HepG2 (cell line): ENCODE data around the gene SLC27A1. TPM values are rescaled to one million over a fixed set of nuclear protein-coding genes. Genes with fewer than 3 reads are reported as not detected.

Source experiments
- ATAC-seq: fragments of 200-7000 bp; cut with Tn5 transposase; 3 replicates; pipeline ENCODE4 v1.9.1; 2020; ENCODE audit warnings: mild to moderate bottlenecking, moderate library complexity
- BruUV-seq: library from RNA; stranded (reverse); fragments of 400-500 nt; replicated peaks from 2 replicates; lab custom pipeline; 2021; lab: Mats Ljungman, UMichigan
- CTCF ChIA-PET: fragments of 300-600 bp; formaldehyde crosslinking; extraction: SDS; loops from one replicate; lab custom pipeline; 2021; ENCODE audit warnings: low total read pairs, inconsistent platforms, low intra/inter-chr PET ratio; lab: Yijun Ruan, JAX
- POLR2A ChIA-PET: fragments of 350-600 bp; sonication (Branson Sonifier 250); formaldehyde crosslinking; loops from one replicate; lab custom pipeline; 2020; ENCODE audit warnings: antibody characterized with exemption, inconsistent platforms; lab: Yijun Ruan, JAX
- DNase-seq: peaks from one replicate; pipeline ENCODE4 v3.0.0-alpha.2; 2015; ENCODE audit warnings: low spot score
- FAIRE-seq: peaks from 3 replicates; lab custom pipeline; 2011; peaks lifted over from hg19 to GRCh38; lab: Jason Lieb, UNC
- H2AFZ ChIP-seq: one replicate; pipeline ENCODE4 v1.6.1; 2011; ENCODE audit warnings: low read length, inconsistent platforms
- H3K27ac ChIP-seq: fragments of 300-600 bp; 3 replicates; pipeline ENCODE4 v1.8.0; 2011; ENCODE audit warnings: mixed run types, mild to moderate bottlenecking, mixed read lengths, low read length, inconsistent platforms; ENCODE audit not compliant: insufficient read depth; ENCODE audit errors: extremely low read length
- H3K27me3 ChIP-seq, 2 experiments: fragments of 200-600 bp in 1 of 2; 2 replicates in 1 of 2; 3 replicates in 1 of 2; pipeline versions ENCODE4 v1.6.0 to v1.8.0; 2011; ENCODE audit warnings: low read length in 2 of 2, mild to moderate bottlenecking in 2 of 2, moderate library complexity in 2 of 2, inconsistent platforms in 1 of 2; ENCODE audit not compliant: insufficient read depth in 2 of 2, control insufficient read depth in 1 of 2
- H3K36me3 ChIP-seq, 2 experiments: fragments of 200-600 bp in 1 of 2; replicated peaks in 1 of 2; 2 replicates in 1 of 2; 3 replicates in 1 of 2; pipeline versions ENCODE4 v1.5.1 to v1.8.0; 2011; ENCODE audit warnings: low read length in 2 of 2, inconsistent platforms in 1 of 2; ENCODE audit not compliant: insufficient read depth in 2 of 2, control insufficient read depth in 1 of 2
- H3K4me1 ChIP-seq: 2 replicates; pipeline ENCODE4 v1.5.1; 2012; ENCODE audit warnings: low read length, inconsistent platforms; ENCODE audit not compliant: insufficient read depth
- H3K4me2 ChIP-seq: 2 replicates; pipeline ENCODE4 v1.6.0; 2011; ENCODE audit warnings: low read depth, low read length, inconsistent platforms
- H3K4me3 ChIP-seq, 3 experiments: fragments of 200-600 bp in 1 of 3; sonication (generic), shearing (Covaris generic) in 1 of 3; replicated peaks in 1 of 3; 2 replicates each; pipeline ENCODE4 v1.5.1; 2011 to 2016; ENCODE audit warnings: low read length in 3 of 3, inconsistent platforms in 2 of 3, low read depth in 2 of 3, mild to moderate bottlenecking in 2 of 3, control low read depth in 1 of 3, mixed read lengths in 1 of 3; ENCODE audit not compliant: insufficient read depth in 1 of 3
- H3K79me2 ChIP-seq: one replicate; pipeline ENCODE4 v1.6.1; 2011; ENCODE audit warnings: low read length, inconsistent platforms; ENCODE audit not compliant: insufficient read depth
- H3K9ac ChIP-seq: 2 replicates; pipeline ENCODE4 v1.6.0; 2011; ENCODE audit warnings: mild to moderate bottlenecking, low read depth, low read length, inconsistent platforms; ENCODE audit not compliant: insufficient read depth
- H3K9me3 ChIP-seq: 2 replicates; pipeline ENCODE4 v1.5.1; 2012; ENCODE audit warnings: mild to moderate bottlenecking, low read length
- H4K20me1 ChIP-seq: 2 replicates; pipeline ENCODE4 v1.6.0; 2011; ENCODE audit warnings: inconsistent platforms, mild to moderate bottlenecking, low read length, moderate library complexity; ENCODE audit not compliant: insufficient read depth
- CHD4 ChIP-seq: fragments of 200-600 bp; sonication (generic); IDR thresholded peaks from 2 replicates; pipeline ENCODE4 v1.7.0; 2017; ENCODE audit warnings: mild to moderate bottlenecking, low read length, borderline replicate concordance
- ETV6 ChIP-seq: sonication (generic); formaldehyde crosslinking; conservative IDR thresholded peaks from 2 replicates; pipeline ENCODE4 v1.4.0; 2020; ENCODE audit warnings: missing genetic modification reagents
- FOXK1 ChIP-seq: sonication (generic); formaldehyde crosslinking; IDR thresholded peaks from 2 replicates; pipeline ENCODE4 v1.4.0; 2020; ENCODE audit warnings: low read depth, missing genetic modification reagents, borderline replicate concordance
- IKZF1 ChIP-seq: fragments of 450-650 bp; IDR thresholded peaks from 2 replicates; pipeline ENCODE4 v1.7.1; 2016
- ZFY ChIP-seq: sonication (generic); formaldehyde crosslinking; IDR thresholded peaks from 2 replicates; pipeline ENCODE4 v1.4.0; 2020; ENCODE audit warnings: missing genetic modification reagents
- ZNF660 ChIP-seq: sonication (generic); formaldehyde crosslinking; IDR thresholded peaks from 2 replicates; pipeline ENCODE4 v1.5.1; 2020; ENCODE audit warnings: mild to moderate bottlenecking, low read depth, missing genetic modification reagents, borderline replicate concordance
- WGBS: methylation state at CpG from one replicate; pipeline ENCODE4 v1.1.6; 2017; ENCODE audit warnings: low lambda C conversion rate; 5-methylcytosine and 5-hydroxymethylcytosine counted together
- in situ Hi-C: cut with HindIII; loops from 2 replicates; pipeline ENCODE4 v1.10.0; 2017; ENCODE audit warnings: low pct_unique_long_range_greater_than_20kb; ENCODE audit not compliant: extremely low pct_ligation_motif_present
- intact Hi-C: fragments of 100-400 bp; cut with micrococcal nuclease; formaldehyde crosslinking; loops from one replicate; pipeline ENCODE4 v1.10.0; 2022; ENCODE audit not compliant: unreplicated experiment
- polyA plus RNA-seq, 8 experiments: library from polyadenylated mRNA; depleted of rRNA in 3 of 8; stranded (reverse) in 7 of 8; unstranded in 1 of 8; fragments of >200 nt; fragmentation: Illumina TruSeq in 4 of 8; extraction: Trizol in 4 of 8; gene quantifications; 2 replicates each; pipeline versions ENCODE4 v1.2.1 to v1.2.3, GENCODE V29; 2011 to 2016; ENCODE audit warnings: low read depth in 4 of 8, missing spikeins in 1 of 8, mixed read lengths in 1 of 8; ENCODE audit not compliant: insufficient read depth in 1 of 8
- total RNA-seq, 5 experiments: library from RNA; depleted of rRNA; stranded (reverse); fragments of >200 nt; fragmentation: Illumina TruSeq; extraction: Trizol; gene quantifications; 2 replicates each; pipeline ENCODE4 v1.2.3, GENCODE V29; 2016; ENCODE audit warnings: low read depth in 1 of 5
- TF ChIP-seq, protein P1 (sequence below): sonication (generic); formaldehyde crosslinking; IDR thresholded peaks from 2 replicates; pipeline ENCODE4 v1.5.0; 2020; ENCODE audit warnings: missing genetic modification reagents
- TF ChIP-seq, protein P2 (sequence below): IDR thresholded peaks from 2 replicates; pipeline ENCODE4 v1.6.1; 2016
- TF ChIP-seq, protein P3 (sequence below): sonication (generic); formaldehyde crosslinking; IDR thresholded peaks from 2 replicates; pipeline ENCODE4 v1.4.0; 2020; ENCODE audit warnings: missing genetic modification reagents
- TF ChIP-seq, protein P4 (sequence below): sonication (generic); formaldehyde crosslinking; IDR thresholded peaks from 2 replicates; pipeline ENCODE4 v1.5.0; 2020; ENCODE audit warnings: missing genetic modification reagents
- TF ChIP-seq, protein P5 (sequence below): sonication (generic); IDR thresholded peaks from 2 replicates; pipeline ENCODE4 v1.6.1; 2016; ENCODE audit warnings: low read depth, borderline replicate concordance

The SLC27A1 gene
- total and polyA plus RNA-seq, 2 of the 13 experiments (the other 11 are each of a cell fraction or from before 2014, with no cell fraction given): 4.1 to 8.8 TPM

DNA sequence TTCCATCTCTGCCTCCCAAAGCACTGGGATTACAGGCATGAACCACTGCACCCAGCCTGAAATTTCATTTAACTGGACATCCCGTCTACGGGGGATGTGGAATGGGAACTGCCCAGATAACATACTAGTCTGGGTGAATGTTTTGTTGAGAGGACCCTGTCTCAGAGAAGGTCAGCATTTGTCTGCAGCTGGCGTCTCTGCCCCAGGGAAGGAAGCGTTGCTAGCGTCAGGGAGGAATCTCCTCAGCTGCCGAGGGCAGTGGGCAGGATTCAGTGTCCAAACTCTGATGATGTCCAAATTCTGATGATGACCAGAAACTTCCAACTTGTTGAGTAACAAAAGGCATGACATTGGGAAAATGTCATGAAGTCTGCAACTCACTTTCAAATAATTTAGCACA is 12.7 kb upstream of the SLC27A1 start:
- Histone ChIP-seq H3K79me2 (no peaks in the 10 kb centered on the region), H3K27ac (no peak overlapping the region), H3K4me2 (no peak overlapping the region), H3K9ac (no peak overlapping the region), H4K20me1 (no peaks in the 10 kb centered on the region), H3K27me3 (peaks cover 4 to 25% of the 10 kb centered on the region in 2 experiments; a peak in 4 of 5 replicates), H3K4me3 (no peak overlapping the region), H3K36me3 (no peaks in the 10 kb centered on the region), H3K4me1 (no peaks in the 10 kb centered on the region), H2AFZ (no peak overlapping the region), H3K9me3 (no peaks in the 10 kb centered on the region)
- POLR2A ChIA-PET: no interaction called here
- TF ChIP-seq FOXK1 (CRISPR knock-in tag) (no peak), CHD4 (no peak), IKZF1 (no peak), ZFY (CRISPR knock-in tag) (no peak)
- TF ChIP-seq, protein P1, sequence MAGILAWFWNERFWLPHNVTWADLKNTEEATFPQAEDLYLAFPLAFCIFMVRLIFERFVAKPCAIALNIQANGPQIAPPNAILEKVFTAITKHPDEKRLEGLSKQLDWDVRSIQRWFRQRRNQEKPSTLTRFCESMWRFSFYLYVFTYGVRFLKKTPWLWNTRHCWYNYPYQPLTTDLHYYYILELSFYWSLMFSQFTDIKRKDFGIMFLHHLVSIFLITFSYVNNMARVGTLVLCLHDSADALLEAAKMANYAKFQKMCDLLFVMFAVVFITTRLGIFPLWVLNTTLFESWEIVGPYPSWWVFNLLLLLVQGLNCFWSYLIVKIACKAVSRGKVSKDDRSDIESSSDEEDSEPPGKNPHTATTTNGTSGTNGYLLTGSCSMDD (CRISPR knock-in tag): no peak
- FAIRE-seq (no peak), ATAC-seq (no peak), DNase-seq (no peak)
- WGBS: 3% methylated on average over 6 of the region's 6 CpGs
- intact Hi-C loops (no loop called here), in situ Hi-C loops (loop anchor here (10.0 kb wide), 1 partner anchor 117 kb away; no protein-coding TSS in a partner anchor)
- CTCF ChIA-PET: no interaction called here
- no TSS peak for BruUV-seq

DNA sequence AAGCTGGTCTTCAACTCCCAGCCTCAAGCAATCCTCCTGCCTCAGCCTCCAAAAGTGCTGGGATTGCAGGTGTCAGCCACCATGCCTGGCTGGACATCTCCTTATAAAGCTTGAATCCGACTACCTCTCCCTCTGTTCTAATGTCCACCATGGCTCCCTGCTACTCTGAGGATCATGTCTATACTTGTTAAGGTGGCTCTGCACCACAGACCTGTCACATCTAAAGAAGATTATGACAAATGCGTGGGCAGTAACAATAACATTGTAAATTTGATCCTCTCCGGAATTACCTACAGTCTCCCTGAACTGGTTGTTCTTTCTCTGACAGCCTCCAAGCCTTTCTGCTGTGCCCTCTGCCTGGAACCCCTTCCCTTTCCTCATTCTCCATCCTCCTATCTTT is 11.4 kb upstream of the SLC27A1 start:
- no peak for DNase-seq
- no peak for ATAC-seq
- no peaks in the 10 kb centered on the region for H3K36me3 ChIP-seq
- no peak overlapping the region for H3K4me3 ChIP-seq
- no peaks in the 10 kb centered on the region for H3K4me1 ChIP-seq
- H3K9me3 ChIP-seq: no peaks in the 10 kb centered on the region
- in situ Hi-C loops: loop anchor here (10.0 kb wide), 1 partner anchor 116 kb away; no protein-coding TSS in a partner anchor
- WGBS: 0% methylated on average over 3 of the region's 3 CpGs
- H3K79me2 ChIP-seq: no peaks in the 10 kb centered on the region
- no peak overlapping the region for H3K4me2 ChIP-seq
- ChIA-PET POLR2A (no interaction called here), CTCF (no interaction called here)
- BruUV-seq: no TSS peak
- H4K20me1 ChIP-seq: no peaks in the 10 kb centered on the region
- H3K9ac ChIP-seq: no peak overlapping the region
- no peak overlapping the region for H2AFZ ChIP-seq
- FAIRE-seq: no peak
- intact Hi-C loops: no loop called here
- no peak overlapping the region for H3K27ac ChIP-seq
- peaks cover 4 to 25% of the 10 kb centered on the region in 2 experiments; a peak in 4 of 5 replicates for H3K27me3 ChIP-seq
- TF ChIP-seq, protein P2, sequence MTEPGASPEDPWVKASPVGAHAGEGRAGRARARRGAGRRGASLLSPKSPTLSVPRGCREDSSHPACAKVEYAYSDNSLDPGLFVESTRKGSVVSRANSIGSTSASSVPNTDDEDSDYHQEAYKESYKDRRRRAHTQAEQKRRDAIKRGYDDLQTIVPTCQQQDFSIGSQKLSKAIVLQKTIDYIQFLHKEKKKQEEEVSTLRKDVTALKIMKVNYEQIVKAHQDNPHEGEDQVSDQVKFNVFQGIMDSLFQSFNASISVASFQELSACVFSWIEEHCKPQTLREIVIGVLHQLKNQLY (CRISPR knock-in tag): no peak
- TF ChIP-seq, protein P3, sequence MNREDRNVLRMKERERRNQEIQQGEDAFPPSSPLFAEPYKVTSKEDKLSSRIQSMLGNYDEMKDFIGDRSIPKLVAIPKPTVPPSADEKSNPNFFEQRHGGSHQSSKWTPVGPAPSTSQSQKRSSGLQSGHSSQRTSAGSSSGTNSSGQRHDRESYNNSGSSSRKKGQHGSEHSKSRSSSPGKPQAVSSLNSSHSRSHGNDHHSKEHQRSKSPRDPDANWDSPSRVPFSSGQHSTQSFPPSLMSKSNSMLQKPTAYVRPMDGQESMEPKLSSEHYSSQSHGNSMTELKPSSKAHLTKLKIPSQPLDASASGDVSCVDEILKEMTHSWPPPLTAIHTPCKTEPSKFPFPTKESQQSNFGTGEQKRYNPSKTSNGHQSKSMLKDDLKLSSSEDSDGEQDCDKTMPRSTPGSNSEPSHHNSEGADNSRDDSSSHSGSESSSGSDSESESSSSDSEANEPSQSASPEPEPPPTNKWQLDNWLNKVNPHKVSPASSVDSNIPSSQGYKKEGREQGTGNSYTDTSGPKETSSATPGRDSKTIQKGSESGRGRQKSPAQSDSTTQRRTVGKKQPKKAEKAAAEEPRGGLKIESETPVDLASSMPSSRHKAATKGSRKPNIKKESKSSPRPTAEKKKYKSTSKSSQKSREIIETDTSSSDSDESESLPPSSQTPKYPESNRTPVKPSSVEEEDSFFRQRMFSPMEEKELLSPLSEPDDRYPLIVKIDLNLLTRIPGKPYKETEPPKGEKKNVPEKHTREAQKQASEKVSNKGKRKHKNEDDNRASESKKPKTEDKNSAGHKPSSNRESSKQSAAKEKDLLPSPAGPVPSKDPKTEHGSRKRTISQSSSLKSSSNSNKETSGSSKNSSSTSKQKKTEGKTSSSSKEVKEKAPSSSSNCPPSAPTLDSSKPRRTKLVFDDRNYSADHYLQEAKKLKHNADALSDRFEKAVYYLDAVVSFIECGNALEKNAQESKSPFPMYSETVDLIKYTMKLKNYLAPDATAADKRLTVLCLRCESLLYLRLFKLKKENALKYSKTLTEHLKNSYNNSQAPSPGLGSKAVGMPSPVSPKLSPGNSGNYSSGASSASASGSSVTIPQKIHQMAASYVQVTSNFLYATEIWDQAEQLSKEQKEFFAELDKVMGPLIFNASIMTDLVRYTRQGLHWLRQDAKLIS (CRISPR knock-in tag): no peak
- TF ChIP-seq ZNF660 (CRISPR knock-in tag): no peak
- TF ChIP-seq ETV6 (CRISPR knock-in tag): no peak
- TF ChIP-seq, protein P4, sequence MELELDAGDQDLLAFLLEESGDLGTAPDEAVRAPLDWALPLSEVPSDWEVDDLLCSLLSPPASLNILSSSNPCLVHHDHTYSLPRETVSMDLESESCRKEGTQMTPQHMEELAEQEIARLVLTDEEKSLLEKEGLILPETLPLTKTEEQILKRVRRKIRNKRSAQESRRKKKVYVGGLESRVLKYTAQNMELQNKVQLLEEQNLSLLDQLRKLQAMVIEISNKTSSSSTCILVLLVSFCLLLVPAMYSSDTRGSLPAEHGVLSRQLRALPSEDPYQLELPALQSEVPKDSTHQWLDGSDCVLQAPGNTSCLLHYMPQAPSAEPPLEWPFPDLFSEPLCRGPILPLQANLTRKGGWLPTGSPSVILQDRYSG (CRISPR knock-in tag): no peak
- TF ChIP-seq, protein P5, sequence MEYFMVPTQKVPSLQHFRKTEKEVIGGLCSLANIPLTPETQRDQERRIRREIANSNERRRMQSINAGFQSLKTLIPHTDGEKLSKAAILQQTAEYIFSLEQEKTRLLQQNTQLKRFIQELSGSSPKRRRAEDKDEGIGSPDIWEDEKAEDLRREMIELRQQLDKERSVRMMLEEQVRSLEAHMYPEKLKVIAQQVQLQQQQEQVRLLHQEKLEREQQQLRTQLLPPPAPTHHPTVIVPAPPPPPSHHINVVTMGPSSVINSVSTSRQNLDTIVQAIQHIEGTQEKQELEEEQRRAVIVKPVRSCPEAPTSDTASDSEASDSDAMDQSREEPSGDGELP: no peak
